ENCODE data around the gene ZNF503.

ZNF503 gene

DNA sequence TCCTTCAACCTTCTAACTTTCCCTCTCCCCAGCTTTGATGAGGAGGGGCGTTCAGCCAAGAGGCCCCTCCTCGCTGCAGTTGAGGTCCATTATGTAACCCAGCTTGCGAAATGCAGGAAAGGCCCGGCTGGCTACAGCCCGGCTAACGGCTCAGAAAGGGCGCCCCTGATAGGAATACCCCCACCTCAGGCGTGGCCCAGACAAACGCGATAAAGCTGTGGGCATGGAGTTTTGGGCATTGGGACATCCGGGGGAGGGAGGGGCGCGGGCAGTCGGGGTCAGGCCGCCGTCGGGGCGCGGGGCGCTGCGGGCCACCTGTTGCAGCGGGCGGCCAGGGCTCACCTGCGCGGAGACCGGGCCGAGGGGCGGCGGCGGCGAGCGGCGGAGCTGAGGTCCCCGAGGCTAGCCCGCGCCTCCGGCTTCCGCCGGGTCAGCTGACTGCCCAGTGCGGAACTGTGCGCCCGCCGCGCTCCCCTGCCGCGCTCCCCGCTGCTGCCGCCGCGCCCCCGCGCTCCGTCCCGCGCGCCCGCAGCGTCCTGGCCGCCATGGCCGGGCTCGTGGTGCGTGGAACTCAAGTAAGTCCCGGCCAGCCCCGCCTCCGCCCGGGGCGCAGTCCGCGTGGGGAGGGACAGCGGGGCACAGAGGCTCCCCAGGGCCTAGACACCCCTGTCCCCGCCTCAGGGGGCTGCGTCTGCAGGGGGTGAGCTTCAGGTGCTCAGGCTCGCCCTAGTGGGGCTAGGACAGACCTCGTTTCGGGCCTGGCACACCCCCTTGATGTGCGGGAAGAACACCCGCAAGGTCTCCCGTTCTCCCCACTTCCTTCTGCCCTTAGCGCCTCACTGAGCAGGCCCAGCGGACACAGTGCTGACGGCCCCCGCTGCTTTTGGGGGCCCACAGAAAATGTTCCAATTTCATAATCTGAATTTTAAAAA lies 29.9 kb upstream of the ZNF503 start, which contains the start of gene LRMDA:
LRMDA (plus strand) TSS at position 445 of the 932 bp plus-strand sequence.
- DNase-seq: no peak

- DNase-seq: peak in 1 of 2 experiments; percentile 50
Measured at GRCh38 chr10:75430000-75430763, 28.6 kb upstream of the ZNF503 start.

DNA sequence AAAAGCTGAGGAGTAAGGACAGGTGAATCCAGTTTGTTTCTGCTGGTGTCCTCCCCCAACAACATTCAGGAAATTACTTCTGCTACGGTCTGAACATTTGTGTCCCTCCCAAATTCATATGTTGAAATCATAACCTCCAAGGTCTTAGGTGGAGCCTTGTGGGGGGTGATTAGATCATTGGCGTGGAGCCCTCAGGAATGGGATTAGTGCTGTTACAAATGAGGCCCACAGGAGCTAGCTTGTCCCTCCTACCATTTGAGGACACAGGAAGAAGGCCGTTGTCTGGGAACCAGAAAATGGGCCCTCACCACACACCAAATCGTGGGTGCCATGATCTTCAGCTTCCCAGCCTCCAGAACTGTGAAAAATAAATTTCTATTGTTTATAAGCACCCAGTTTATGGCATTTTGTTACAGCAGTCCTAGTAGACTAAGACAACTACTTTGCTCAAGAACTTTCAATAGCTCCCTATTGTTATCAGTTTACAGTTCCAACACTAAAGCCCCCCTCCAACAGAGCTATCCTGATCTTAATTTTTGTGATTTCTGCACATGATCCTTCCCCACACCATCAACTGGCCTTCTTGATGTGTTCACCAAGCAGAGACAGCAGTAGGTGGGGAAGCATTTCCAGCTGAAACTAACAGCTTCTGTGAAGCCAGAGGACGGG lies 27.7 kb upstream of the ZNF503 start:
- DNase-seq: no peak

GRCh38 chr10:75428434-75429158 lies 27.0 kb upstream of the ZNF503 start:
- DNase-seq: no peak

DNA sequence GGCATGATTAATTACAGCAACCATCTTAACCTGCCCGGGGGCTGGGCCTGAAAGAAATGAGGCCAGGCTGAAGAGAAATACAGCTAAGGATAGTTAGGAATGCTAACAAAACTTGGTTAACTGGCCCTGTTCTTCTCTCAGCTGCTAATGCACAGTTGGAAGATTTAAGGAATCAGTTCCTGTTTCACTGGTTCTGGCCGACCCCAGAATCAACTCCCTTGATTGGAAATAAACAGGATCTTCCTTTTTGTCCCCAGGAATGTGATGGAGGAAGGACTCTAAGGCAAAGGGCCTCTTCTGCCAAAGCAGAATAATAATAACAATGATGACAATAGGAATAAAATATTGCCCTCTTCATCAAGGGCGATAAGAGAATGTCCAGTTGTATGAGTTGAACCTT lies 26.4 kb upstream of the ZNF503 start:
- no peak for DNase-seq

DNA sequence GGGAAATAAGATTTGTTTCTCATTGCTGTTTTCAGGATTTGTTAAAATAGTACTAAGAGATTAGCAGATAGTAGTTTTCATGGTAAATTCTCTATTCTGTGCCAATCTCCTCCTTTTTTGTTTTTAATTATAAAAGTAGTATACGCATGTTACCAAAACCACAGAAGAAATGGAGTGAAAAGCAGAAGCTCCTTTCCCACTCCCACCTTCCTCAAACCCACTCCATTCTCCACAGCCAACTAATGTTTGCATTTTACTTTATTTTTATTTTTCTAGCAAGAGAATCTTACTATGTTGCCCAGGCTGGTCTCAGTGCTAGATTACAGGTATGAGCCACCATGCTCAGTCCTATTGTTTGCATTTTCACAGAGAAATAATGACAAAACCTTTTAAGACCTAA lies 25.3 kb upstream of the ZNF503 start:
- DNase-seq: no peak

DNA sequence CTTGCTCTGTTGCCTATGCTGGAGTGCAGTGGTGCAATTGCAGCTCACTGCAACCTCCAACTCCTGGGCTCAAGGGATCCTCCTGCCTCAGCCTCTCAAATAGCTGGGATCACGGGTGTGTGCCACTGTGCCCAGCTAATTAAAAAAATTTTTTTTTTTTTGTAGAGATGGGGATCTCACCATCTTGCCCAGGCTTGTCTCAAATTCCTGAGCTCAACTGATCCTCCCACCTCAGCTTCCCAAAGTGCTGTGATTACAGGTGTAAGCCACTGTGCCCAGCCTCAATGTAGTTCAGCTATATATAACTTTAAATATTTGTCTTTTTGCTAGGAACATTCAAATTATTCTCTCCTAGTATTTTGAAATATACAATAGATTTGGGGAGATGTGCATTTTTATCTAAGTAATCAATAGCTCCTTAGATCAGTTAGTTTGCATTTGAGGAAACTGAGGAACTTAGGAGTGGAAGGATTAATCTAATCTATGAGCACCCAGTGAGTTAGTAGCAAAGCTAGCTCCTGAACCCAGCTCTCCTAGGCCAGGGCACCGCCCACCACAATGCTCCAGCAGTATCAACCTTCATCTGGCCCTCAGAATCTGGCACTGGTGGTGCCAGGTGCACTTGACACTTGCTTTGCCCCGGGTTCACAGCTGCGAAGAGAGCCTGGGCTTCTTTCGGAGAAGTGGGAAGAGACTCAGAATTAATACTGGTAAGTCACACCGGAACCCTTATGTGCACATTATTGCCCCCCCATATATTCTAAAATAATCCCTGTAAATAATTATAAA lies 23.9 kb upstream of the ZNF503 start:
- DNase-seq: no peak

DNA sequence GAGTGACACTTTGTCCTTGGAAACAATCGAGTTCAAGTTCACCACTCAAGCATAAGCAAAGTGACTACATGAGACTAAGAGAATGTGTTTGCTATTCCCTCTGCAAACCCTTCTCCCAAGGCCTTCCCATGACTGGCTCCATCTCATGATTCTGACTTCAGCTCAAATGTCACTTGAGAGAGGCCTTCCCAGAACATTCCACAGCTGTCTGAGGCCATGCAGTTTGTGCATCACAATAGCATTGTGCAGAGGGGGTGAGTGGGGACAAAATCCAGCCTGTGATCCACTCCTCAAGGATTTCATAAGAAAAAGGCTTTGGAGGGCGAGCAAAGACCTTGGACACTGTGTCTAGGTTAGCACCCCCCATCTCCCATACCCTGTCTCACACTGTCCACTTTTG lies 23.0 kb upstream of the ZNF503 start:
- no peak for DNase-seq

- DNase-seq: no peak
Measured at GRCh38 chr10:75422913-75423312, 21.3 kb upstream of the ZNF503 start.

DNA sequence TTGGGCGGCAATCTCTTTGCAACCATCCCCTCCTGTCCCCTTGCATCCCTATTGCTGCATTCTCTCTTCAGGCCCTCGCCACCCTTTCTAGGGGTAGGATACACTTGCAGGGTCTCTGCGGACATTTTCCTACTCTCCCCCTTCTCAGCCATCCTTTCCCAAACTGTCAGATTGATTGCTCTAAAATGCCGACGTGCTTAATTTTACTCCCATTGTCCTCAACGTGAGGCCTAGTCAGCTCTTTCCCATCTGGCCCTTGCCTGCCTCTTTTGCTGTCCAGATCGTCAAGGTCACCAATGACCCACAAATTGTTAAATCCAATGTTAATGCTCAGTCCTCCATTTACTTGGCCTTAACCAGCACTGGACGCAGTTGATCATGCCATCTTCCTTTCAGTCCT lies 17.1 kb upstream of the ZNF503 start:
- DNase-seq: no peak

DNA sequence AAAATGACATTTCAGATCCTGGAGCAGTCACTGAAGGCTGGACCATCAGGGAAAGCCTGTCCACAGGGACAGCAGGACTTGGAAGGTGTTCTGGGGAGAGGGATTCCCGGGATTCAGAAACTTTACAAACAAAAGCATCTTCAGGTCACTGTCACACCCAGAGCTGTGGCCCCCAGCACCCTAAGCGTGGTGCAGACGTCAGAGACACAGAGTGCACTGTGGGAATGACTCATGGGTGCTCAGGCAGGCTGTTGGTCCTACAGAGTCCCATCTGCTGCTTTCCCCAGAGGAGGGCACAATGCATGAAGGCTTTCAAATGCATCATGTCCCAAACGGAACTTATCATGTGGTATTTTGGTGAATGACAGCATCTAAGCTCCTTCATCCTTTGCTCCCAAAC lies 16.7 kb upstream of the ZNF503 start:
- DNase-seq: peak in 1 of 2 experiments; percentile 12

GRCh38 chr10:75417522-75417927 lies 16.0 kb upstream of the ZNF503 start:
- DNase-seq: no peak

DNA sequence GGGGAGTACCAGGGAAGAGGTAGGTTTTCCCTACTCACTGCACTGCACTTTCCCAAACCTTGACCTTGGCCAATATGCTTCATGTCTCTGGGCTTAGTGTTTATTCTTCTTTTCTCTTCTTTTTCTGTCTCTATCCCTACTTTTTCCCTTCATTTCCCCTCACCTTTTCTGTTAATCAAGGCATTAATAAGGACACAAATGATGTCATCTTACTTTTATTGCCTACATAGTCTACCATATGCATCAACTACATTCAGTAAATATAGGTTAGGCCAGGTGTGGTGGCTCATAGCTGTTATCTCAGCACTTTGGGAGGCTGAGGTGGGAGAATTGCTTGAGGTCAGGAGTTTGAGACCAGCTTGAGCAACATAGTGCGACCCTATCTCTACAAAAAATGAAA lies 13.0 kb upstream of the ZNF503 start:
- DNase-seq: no peak

DNA sequence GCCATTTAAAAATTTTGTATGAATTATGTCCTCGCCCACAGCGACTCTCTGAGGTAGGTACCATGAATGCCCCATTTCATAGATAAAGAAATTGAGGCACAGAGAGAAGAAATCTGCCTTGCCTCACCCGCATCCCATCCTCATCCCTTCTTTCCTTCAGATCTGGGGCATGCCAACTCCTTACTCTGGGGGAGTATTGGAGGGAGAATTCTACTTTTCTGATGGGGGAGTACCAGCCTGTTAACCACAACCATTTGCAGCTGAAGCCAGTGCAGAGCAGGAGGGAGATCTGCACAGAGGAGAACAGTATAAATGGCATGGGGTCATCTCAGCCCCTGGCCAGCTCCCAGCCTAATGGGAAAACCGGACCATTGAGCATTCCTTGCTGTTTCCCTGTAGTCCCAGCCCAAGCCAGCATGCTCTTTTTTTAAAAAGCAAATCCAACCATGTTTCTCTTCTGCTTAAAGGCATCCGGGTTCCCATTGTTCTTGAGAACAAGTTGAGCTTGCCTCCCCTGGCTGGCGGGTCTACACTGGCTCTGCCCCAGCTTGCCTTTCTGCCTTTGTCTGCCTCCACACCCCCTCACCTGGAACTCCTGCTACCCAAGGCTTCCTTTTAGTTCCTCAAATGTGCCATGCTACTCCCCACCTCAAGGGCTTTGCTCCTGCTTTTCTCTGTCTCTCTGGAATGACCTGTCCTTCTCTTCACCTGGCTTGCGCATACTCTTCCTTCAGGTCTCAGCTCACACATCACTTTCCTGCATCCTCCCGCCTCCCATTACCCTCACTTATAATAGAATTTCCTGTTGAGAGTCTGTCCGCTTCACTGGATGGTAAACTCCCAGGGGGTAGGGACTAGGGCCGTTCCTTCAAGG lies 8.8 kb upstream of the ZNF503 start:
- DNase-seq: no peak

GRCh38 chr10:75408911-75409885 lies 7.6 kb upstream of the ZNF503 start:
- peak; percentile 20 to 21 for DNase-seq

DNA sequence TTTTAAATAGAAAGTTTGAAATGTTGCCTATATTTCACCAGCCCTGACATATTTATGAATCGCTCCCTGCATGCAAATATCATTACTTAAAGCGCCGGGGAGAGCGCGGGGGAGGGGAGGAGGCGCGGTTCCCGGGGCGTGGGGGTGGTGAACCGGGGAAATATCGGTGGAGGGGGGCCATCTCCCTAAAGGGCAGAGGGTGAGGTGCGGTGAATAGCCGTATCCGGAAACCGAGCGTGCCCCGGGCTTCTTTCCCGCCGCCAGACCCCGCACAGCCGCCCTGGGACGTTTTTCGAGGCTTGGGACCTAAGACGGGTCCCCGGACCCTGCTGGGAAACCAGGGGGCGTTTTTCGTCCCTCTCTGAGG lies 6.9 kb upstream of the ZNF503 start:
- no peak for DNase-seq

- DNase-seq: no peak
Measured at GRCh38 chr10:75407713-75408508, 6.3 kb upstream of the ZNF503 start.

- no peak for DNase-seq
Measured at GRCh38 chr10:75407224-75407712, 5.7 kb upstream of the ZNF503 start.
